Fibroblast of peridontal ligament (primary cell): ENCODE data around the gene CDK2AP2.
"Not testable (repeated sequence)": the region's sequence is repeated elsewhere in the genome, so short reads cannot be mapped to it uniquely, and the experiment has no call there.

ENCODE experiments used
- DNase-seq: peaks from one replicate; pipeline ENCODE4 v3.0.0-alpha.2; 2010; ENCODE audit errors: extremely low read depth

The CDK2AP2 gene

DNA sequence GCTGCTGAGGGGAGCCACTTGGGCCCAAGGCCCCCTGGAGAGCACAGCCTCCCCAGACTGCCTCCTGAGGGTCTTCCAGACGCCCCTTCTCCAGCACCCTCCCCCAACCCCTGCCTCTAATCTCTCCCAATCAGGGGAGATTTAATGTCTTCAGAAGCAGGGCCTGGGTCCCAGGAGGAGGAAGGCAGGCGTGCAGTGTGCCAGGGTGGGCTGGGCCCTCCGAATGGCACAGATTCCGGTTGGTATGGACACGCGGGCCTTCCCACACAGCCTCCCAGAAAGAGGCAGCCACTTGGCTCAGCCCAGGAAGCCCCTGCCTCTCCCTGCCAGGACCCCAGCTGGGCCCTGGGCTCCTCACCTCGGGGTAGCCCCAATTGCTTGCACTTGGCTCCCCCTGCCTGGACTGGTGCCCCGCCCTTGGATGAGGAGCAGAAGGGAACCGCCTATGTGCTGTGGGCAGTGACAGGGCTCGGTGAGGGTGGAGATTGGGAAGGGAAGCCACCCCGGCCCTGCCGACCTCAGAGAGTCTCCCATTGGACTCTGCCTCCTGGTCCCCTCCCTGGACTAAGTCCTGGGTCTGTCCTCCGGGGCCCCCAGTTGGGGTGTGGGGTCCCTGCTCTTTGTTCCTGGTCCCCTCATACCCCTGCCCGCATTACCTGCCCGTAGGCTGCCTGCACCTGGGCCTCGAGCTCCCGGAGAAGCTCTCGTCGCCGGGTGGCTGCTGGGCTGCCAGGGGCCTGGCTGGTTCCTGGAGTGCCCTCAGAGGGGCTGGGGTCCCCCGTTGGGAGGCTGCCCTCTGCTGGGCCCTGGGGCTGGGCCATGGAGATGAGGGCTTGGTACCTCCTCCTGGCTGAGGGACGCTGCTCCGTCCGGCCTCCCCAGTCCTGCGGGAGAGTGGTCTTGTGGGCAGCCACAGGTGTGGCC, 15.9 kb upstream of the CDK2AP2 start:
- no peak for DNase-seq

DNA sequence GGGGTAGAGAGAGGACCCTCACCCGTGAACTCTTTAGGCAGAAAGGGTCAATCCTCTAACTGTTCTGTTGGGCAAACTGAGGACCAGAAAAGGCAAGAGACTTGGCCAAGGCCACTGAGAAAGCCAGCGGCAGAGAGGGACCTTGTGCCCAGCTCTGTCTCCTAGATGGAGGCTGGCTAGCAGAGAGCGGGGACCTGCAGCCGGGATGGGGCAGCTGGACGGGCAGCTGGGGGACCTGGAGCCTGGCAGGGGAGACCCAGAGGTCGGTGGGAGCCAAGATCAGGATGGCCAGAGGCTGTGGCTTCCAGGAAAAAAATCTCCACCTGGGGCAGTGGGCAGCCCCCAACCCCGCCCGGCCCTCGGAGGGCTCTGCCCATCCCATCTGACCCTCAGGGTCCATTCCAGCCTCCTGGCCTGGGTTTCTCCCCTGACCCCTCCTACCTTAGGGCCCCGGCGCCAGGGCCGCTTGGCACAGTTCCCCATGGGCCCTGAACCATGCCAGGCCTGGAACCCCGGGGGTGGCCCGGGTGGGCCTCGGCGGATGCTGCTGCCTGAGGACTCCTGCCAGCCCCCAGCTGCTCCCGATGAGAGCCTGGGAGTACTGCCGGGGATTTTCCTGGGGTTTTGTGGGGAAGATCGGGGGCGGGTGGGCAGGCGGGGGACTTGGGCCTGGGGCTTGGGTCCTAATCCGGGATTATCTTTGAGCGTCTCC, 15.0 kb upstream of the CDK2AP2 start, which contains the start of gene CABP2:
TSS of gene CABP2 (minus strand) at position 603 of the 712 bp plus-strand sequence. CDS start at position 483, 120 bp downstream.
- no peak for DNase-seq

DNA sequence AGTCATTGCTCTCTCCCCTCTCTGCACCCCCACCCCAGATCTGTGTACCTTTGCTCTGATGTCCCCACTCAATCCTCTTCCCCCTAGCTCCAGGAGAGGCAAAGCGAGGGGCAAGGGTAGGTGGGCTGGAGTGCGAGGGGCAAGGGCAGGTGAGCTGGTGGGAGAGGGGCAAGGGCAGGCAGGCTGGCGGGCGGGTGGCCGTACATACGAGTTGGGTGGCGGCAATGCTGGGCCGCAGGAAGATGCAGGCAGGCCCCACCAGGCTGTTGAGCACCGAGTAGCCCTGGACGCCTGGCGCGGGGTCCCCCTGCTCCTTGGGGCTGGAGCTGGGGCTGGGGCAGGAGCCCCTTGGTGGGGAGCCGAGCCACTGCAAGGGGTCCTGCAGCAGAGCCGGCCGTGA, 14.4 kb upstream of the CDK2AP2 start:
- no peak for DNase-seq

DNA sequence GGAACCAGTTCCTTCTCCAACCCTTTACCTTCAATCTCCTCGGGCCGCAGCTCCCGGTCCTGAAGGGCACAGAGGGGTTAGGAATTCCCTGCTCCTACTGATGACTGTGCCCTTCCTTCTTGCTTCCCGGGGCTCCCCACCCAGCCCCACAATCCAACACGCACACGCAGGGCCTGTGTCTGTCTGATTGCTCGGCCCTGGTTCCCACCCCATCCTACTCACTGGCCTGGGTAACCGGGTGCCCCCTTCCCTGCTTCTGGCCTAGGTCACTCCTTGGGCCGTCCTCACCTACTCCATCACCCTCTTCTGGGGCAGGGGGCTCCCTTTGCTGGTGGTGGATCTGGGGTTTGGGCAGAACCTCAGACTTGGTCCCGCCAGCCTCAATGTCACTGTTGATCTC, 14.0 kb upstream of the CDK2AP2 start:
- DNase-seq = no peak

DNA sequence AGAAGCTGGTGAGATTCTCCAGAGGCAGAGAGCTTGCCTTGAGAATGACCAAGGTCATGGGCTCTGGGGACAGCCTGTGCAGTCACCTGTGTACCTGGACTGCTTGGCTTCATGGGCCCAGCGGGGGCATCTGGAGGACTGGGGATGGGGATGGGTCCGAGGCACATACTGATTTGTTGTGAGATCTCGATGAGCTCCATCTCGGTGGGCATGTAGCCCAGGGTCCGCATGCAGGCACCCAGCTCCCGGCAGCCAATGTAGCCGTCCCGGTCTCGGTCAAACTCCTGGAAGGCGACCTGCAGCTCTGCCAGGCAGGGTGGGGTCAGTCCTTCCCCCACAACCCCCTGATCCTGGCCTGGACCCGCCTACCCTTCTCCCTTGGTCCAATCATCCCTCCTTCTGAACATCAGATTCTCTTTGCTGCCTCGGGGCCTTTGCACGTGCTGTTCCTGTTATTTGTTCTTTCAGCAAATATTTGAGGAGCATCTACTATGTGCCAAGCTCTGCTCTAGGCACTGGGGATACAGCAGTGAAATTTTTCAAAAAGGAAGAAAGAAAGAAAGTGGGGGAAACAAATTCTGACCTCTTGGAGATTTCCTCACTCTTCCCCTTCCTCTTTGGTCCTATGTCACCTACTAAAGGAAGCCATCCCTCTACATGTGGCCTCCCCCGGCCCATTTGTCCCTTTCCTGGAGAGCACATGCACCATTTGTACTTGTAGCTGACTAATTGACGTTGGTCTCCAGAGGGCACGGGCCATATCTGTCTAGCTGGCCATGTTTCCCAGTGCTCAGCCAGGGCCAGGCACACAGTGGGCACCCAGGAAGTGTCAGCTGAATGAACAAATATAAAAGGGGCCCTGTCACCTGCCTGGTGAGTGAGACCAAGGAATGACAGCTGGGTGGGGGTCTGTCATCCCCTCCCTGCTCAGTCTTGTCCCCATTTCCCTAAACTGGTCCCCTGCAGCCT, 13.2 kb upstream of the CDK2AP2 start:
- no peak for DNase-seq

DNA sequence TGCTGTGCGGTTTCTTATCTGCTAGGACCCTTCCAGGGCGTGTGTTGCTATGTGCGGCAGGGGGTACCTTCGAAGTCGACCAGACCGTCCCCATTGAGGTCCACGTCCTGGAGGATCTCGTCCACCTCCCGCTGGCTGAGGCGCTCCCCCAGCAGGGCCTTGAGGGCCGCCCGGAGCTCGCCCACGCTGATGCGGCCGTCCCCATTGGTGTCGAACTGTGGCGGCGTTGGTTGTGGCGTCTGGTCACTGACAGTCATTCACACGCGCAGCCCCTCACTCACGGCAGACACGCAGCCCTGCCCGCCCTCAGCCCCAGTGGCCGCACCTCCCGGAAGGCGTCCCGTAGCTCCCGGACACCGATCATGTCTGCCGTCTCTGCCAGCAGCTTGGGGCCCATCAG, 11.8 kb upstream of the CDK2AP2 start:
- no peak for DNase-seq

DNA sequence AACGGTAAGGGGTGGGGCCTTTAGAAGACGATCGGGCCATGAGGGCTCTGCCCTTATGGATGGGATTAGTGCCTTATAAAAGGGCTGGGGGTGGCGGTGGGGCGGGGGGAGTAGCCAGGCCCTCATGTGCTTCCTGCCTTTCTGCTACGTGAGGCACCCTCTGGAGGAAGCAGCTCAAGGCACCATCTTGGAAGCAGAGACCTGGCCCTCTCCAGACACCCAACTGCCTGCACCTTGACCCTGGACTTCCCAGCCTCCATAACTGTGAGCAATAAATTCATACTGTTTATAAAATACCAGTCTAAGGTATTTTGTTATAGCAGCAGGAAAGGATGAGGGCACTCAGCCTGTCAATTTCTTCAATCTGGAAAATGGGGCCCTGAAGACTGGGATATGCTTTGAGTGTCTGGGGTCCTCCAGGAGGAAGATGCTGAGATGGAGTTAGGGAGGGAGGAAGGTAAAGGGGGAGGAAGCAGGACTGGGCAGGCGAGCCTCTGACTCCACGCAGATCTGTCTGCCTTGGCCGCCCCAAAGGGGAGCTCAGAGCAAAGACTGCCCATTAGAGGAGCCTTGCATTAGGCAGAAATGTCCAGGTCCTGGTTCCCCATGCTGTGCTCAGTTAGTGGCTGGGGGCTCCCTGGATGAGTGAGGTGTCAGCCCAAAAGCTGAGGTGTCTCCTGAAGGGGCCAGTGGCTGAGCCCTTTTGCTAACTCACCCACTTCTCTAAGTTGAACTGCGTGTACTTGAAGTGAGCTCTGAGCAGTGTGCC, 10.0 kb upstream of the CDK2AP2 start:
- DNase-seq = no peak

DNA sequence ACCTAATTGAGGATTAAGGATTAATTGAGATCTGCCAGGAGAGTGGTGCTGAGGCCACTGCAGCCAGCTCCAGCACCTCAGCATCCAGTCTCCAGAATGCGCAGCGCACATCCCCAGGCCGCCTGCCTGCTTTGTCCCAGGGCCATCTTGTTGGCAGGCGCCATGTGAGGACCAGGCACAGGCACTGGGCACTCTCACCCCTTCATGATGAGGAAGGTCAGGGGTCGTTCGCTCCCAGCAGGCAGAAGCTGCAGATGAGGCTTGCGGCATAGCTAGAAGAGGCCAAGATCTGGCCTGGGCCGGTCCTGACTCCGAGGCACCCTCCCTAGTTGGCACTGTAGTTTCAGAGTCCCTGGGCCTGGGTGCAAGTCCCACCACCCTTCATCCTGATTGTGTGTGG, 8.8 kb upstream of the CDK2AP2 start:
- DNase-seq = no peak

DNA sequence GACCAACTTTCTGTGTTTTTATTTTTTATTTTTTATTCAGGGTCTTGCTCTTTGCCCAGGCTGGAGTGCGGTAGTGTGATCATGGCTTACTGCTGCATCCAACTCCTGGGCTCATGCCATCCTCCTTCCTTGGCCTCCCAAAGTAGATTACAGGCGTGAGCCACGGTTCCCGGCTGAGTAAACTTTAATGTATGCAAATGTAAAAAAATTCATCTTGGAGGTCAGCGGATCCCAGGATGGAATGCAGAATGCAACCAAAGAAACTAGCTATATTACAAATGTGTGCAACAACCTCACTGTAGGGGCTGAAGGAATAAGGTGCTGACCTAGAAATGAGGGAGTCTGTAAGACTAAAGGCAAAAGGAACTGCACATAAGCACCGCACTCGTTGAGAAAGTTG, 6.2 kb upstream of the CDK2AP2 start:
- no peak for DNase-seq

DNA sequence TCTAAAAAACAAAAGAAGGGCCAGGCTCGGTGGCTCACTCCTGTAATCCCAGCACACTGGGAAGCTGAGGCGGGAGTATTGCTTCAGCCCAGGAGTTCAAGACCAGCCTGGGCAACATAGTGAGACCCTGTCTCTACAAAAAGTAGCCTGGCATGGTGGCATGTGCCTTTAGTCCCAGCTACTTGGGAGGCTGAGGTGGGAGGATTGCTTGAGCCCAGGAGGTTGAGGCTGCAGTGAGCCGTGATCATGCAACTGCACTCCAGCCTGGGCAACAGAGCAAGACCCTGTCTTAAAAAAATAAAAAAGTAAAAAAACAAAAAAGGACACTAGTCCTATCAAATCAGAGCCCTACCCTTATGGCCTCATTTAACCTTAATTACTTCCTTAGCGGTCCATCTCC, 3.6 kb upstream of the CDK2AP2 start:
- not testable (repeated sequence) for DNase-seq

DNA sequence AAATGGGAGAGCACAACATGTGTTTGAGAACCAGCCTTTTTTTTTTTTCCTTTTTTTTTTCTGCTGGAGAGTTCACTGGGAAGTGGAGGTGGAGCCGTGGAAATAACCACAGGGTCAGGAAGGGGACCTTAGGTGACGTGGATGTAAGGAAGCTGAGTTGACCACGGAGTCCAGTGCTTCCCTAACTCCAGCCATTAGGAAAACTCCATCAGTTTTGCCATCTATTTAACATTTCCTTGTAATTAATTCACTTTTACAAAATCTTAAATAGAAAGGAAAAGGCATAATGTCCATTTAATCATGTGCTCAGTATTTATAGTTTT, 2.0 kb upstream of the CDK2AP2 start:
- DNase-seq = no peak

DNA sequence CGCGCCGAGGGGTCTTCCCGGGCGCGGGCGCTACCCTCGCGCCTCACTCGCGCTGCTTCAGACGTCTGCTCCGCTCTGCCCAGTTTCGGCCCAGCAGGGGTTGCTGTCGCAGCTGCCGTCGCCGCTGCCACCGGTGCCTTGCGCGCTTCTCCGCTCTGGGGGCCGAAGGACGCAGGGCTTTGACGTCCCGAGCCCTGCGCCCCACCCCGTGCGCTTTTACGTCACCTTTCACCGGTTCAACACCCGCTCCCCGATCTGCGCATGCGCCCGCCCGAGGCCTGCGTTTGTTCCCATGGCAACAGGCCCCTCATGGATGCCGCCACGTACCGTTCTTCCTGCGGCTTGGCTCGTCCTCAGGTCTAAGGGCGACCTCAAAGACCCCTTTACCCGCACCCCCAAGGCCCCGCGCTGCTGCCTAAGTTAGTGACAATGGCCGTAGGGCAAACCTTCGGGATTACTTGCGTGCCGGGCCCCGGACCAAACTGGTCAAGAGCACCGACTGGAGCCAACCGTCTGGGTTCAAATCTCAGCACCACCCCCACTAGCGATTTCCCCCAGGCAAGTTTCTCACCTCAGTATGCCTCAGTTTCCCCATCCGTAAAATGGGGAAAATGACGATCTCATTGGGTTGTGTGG, 642 bp upstream of the CDK2AP2 start:
- DNase-seq = peak; percentile 93

DNA sequence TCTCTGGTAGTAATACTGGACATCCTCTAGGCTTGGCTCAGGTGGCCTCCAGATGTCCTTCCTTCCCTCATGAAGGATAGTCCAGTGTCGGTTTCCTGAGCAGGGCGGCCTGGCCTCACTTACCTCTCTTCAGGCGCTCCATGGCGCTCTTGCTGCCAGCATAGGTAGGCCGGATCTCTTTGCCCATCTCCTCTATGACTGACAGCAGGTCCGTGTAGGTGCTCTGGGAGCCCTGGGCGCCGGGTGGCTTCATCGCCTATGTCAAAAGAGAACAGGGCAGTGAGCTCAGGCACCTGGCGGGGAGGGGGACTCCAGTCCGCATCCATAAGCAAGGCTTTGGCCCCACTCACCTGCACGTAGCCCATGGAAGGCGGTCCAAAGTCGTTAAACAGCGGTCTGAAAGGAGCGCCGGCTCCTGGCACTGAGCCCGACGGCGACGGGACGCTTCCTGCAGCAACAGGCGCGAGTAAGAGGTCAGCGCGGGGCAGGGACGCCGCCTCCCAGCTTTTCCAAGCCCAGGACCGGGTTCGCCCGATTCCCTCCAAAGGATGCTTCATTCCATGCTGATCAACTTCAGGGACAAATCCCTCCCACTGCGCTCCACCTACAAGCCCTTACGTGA, 609 bp downstream of the CDK2AP2 start:
- DNase-seq = peak; percentile 40

DNA sequence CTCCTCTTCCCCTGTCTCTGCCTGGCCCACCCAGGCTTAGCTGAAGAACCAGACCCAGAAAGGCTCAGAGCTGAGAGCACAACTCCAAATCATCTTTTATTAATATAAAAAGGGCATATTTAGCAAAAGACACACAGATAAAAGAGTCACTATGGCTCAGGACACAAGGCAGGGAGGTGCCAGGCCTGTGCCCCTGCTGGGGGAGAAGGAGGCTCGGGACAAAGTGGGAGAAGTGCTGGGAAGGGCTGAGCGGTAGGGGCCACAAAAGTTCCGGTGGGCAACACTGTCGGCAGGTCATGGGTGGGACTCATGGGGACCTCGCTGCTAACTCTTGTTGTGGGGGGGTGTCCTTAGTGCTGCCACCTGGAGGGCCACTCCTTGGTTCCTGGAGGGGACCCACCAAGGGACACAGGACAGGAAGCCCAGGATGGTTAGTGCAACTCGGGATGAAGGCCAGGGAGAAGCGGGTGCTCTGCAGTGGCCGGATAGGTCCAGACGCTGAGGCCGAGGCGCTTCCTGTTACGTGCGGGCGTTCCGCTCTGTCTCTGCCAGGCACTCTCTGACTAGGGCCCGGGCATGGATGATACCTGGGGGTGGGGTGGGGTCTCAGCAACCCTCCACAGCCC, 1.4 kb downstream of the CDK2AP2 start:
- DNase-seq = no peak

DNA sequence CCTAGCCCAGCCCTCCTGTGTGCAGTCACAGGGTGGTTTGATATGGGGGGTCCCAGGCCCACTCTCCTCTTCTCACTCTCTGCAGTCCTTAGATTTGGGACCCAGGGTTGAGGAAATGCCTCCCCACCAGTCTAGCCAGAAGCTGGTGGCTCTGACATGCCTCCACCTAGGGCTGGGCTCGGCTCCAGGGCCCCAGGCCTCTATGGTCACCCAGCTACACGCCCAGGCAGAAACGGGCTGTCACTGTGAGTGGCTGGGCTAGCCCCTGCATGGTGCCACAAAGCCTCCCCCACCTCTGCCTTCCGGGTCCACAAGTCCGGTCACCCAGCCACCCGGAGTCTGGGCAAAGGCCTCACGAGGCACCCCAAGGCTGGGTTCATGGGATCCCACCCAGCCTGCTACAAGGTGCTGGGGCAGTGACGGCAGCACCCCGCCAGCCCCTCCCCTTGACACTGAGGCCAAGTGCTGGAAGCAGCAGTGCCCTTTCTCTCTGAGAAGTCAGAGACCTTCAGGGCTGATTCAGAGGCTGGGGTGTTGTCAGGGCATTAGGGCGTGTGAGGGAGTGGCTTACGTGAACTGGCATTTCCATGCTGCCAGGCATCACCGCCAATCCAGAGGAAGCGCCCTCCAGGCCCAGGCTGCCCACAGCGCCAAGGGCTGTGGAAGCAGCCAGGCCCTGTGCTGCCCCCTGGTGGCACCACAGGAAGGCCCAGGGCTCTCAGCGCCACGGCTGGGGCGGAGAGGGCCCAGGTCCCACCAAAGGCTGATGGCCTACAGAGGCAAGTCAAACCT, 2.2 kb downstream of the CDK2AP2 start:
- peak; percentile 84 for DNase-seq

DNA sequence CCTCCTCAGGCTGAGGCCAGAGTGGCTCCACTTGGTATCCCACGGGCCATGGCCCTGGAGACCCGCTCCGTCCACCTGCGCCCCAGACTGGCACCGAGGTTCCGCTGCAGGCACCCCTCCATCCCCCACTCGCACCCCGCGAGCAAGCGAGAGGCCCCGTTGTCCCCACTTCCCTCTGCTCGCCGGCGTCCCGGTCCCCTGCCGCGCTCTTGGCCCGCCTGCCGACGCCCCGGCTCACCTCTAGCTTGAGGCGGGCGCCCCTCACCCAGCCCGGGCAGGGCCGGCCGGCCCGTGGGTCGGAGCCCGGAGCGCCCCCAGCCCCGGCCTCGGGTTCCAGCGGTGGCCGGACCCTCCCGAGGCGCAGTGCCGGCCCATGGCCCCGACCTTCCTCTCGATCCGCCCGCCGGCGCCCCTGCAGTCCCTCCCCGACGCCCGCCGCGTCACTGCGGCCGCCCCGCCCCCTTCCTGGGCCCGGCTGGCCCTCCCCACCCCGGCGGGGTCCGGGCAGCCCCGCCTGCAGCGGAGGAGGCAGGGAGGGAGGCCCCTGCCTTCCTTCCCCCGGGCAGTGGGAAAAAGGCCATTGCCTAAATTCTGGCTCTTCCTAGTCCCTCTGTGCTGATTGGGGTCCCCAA, 2.9 kb downstream of the CDK2AP2 start, which contains the start of gene PITPNM1:
TSS of gene PITPNM1 (minus strand) at position 414 of the 632 bp plus-strand sequence. CDS start 1,183 bp downstream, outside the sequence.
- DNase-seq = peak; percentile 14

DNA sequence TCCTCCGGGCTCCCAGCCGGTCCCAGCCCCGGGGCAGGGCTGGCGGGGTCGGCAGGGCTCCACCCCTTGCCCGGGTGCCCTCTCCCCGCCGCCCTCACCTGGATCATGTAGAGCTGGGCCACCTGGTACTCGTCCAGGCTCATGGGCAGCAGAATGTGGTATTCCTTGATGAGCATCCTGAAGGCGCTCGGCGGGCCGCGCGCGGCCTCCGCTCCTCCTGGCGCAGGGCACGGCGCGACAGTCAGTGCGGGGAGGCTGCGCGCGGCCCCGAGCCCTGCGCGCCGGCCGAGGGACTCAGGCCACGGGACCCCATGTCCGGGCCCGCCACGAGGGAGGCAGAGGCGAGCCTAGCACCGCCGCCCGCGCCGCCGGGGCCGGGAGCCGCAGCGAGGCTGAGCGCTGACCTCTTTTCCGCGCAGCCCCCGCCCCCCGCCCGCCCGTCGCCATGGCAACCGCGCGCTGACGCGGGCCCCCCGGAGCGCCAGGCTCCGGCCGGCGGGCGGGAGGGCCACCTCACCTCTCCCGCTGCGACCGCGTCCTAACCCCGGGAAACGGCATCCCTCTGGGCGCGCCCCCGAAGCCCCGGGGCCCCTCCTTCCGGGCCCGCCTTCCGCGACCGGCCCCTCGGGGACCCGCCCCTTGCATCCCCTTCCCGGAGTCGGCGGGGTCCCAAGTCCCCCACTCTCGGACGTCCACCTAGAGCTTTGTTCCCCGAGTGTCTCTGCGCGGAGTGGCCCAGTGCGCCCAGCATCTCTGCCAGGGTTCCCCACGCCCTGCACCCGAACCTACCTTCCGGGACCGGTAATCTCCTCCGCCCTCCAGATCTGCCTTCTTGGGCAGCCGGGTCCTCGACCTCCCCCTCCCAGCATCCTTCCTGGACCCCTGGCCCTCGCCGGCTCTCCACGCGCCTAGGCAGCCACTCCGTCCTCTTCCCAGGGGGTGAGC, 3.7 kb downstream of the CDK2AP2 start:
- DNase-seq = no peak
